HG02981 (cell line): ENCODE results near the gene SETBP1.

Source experiments
- ATAC-seq: cut with Tn5 transposase; IDR thresholded peaks from one replicate; pipeline ENCODE4 v1.9.1; 2021; ENCODE audit warnings: mild to moderate bottlenecking, moderate library complexity; ENCODE audit not compliant: unreplicated experiment

The SETBP1 gene

DNA sequence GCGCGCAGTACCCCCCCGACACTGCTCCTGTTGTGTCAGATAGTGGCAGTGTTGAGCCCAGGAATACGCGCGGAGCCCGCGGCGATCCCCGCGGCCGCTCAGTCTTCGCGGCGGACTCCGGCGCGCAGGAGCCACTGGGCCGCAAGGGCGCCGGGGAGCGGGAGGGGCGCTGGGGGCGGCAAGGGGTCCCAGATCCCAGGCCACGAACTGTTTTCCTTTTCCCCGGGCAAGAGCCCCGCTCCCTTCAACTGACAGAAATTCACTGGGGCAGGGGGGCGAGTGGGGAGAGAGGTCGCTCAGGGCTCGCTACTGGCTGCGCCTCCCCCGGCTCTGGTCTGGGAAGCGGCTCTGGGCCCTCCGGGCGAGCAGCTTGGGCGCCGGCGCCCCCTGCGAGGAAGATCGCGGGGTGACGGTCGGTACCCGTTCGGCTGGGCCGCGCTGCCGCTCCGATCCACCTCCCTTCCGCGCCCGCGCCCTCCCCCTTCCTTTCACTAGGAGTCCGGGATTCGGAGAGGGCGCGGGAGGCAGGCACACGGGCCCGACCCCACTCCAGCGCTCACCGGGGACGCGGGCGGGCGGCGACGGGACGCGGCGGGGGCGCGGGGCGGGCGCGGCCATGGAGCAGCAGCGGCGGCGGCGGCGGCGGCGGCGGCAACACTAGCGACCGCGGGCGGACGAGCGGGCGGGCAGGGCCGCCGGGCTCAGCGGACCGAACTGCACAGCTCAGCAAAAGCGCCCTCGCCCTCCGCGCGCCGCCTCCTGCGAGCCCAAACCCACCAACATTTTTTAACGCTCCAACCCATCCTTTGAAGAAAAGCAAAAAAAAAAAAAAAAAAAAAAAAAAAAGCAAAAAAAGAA, 1.4 kb upstream of the SETBP1 start:
- ATAC-seq: peak; percentile 94

DNA sequence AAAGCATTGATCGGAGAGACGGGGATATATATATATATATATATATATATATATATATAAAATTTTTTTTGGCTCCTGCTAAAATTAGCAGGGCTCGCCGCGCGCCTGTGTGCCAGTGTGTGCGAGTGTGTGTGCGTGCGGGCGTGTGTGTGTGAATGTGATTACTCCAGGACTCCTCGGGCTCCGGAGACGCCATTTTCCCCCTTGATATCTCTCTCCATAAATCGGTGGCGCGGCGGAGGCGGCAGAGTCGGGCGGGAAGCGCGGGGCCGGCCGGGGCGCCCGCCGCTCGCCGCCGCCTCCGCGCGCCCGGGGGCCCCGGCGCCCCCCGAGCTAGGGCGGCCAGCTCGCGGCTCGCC, 795 bp upstream of the SETBP1 start:
- no peak for ATAC-seq

DNA sequence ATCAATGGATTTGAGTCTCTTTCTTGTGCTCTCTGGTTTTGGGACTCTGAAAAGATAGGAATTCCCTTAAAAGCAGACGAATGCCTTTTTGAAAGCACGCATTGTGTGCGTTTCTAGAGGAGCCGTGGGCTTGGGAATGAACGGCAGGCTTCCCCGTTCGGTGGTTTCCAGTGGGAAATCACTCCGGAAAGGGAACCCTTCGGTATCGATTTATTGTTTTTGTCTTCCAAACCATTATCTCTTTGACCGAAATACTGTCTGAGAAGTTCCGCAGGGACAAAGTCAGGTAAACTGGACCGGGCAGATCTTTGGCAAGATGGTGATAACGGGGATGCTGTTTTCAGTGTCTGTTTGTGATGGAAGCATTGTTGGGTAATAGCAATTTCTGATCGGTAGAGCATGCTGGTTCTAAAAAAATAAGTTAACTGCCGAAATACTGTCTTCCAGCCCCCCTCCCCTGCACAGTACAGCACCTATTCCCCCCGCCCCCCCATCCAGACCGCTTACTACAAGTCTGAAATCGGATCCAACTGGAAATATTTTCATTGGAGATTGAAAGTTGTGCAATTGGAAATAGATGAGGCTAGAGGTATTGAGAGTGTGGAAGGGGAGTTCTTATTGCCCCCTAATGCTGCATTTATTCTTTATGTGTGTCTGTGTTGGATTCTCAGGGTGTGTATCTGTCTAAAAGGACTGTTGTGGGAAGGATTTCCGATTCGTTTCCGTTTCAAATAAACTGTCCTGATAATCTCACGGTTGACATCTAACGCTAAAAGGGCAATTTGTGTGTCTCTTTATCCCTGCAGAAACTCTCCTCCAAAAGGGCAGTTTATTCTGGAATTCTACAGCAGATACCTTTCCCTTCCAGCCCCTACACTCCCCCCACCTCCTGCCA, 635 bp downstream of the SETBP1 start:
- ATAC-seq: no peak

DNA sequence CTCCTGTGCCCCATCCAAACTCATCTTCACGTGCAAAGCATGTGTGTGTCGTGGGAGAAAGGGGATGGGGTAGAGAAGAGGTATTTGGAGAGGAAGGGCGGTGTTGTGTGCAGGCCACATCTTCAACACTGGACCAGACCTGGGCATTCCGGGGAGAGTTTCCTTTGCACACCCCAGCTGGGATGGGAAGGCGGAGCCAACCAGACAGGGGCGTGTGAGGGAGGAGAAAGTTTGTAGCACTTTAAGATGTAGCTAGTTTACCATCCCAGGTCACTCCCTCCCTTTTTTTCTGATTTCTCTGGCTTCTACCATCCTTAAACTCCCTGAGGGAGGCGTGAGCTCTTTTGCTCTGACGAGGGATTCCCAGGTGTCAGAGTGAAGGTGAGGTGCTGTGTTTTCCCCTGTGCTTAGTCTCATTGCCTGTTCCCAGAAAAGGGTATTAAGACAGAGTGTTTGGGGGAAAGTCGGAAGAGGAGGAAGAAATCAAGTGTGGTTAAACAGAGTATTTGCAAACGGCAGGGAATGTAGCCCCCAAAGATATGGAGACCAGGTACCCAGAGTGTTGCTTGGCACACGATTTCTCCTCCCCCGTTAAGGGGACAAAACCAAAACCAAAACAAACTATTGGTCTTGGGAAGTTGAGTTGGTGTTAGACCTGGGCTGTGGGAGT, 1.6 kb downstream of the SETBP1 start:
- ATAC-seq: no peak

DNA sequence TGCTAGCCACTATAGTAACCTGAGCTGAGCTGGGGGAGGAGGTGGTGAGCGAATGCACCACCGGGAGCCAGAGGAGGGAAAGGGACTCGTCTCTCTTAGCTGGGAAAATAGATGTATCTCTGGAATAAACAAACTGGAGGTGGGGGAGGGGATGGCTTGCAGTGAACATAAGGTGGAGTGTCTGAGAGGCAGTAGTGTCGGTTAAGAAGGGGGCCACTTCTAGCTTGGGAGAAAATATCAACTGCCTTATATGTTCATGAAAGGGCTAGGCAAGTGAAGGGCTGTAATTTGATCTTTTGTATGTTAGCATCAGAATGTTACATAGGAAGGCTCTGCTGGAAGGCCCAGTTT, 2.2 kb downstream of the SETBP1 start:
- no peak for ATAC-seq

DNA sequence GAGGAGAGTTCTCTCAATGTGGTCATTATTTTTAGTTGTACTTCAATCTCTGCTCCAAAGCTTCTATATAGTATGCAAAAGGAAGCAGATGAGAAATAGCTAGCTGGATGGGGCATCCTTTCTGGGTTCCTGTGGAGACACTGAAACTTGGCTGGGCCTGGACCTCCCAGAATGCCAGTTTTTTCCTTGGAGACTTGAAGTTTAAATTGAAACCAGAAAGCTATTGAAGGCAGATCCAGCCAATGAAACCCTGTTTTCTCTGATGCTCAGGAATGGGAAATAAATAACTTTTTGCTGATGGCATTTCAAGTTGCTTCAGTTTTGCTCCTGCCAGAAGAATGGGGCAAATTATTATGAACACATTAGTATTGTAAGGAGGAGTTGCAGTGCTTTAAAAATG, 2.9 kb downstream of the SETBP1 start:
- no peak for ATAC-seq

DNA sequence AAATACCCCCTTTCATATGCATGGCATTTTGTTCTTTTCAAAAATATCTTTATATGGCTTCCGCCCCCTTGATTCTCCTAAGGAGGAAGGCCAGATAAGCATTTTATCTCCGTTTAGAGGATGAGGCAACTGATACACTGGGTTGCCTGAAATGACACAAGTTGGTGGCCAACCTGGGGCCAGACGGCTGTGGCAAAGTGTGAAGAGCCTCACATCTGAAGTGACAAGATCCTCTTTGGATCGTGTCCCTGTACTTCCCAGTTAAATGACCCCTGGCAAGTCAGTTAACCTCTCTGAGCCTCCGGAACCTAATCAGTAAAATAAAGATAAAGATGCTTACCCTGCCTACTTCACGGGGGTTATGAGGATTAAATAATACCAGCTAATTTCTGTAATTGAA, 4.6 kb downstream of the SETBP1 start:
- ATAC-seq: no peak

DNA sequence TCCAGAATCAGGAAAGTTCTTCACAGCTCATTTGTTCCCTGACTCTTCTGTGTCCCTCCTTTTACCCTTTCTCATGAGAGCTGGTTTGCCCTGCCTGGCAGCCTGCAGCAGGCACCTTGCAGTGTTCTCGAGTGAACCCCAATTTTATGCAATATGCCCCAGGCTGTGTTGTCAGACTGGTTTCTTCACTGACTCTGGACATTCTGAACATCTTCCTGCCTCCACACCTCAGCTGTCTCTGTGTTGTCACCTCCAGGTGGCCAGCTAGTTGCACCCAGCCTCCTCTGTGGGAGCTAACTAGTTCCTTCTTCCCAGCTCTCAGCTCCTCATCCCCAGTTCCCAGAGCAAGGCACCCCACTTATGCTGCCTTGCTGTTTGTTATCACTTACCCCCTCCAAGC, 5.5 kb downstream of the SETBP1 start:
- ATAC-seq: no peak

DNA sequence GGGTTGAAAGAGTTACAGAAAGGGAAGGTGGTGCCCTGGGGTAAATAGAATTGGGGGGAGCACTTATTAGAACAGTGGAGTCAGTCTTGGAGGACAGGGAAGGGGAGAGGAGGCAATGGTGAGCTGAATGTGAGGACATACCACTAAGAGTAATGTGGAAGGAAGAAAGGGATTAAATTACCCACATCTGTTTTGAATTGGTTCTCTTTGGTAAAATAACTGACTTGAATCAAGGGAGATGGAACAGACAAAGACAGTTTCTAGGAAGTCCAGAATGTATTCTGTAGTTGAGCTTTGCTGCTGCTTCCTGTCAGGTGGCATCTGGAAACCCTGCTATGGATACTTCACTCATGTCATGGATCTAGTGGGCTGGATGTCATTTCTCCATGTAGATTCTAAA, 6.7 kb downstream of the SETBP1 start:
- ATAC-seq: no peak

DNA sequence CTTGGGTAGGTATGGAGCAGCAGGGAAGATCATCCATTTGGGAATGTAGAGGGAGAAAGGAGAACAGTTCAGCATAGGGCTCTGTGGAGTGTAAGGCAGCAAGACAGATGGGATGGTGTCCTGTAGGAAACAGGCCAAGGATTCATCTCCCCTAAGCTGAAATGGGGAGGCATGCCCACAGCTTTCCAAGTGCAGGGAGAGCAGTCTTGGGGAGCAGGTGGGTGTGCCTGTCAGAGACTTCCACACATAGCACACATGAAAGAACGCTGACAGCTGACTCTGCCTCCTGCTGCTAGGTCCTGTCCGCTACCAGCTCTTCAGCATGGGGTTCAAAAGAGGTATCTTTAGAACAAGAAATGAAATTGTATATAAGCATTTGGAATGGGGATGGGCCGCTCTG, 9.0 kb downstream of the SETBP1 start:
- ATAC-seq: no peak

DNA sequence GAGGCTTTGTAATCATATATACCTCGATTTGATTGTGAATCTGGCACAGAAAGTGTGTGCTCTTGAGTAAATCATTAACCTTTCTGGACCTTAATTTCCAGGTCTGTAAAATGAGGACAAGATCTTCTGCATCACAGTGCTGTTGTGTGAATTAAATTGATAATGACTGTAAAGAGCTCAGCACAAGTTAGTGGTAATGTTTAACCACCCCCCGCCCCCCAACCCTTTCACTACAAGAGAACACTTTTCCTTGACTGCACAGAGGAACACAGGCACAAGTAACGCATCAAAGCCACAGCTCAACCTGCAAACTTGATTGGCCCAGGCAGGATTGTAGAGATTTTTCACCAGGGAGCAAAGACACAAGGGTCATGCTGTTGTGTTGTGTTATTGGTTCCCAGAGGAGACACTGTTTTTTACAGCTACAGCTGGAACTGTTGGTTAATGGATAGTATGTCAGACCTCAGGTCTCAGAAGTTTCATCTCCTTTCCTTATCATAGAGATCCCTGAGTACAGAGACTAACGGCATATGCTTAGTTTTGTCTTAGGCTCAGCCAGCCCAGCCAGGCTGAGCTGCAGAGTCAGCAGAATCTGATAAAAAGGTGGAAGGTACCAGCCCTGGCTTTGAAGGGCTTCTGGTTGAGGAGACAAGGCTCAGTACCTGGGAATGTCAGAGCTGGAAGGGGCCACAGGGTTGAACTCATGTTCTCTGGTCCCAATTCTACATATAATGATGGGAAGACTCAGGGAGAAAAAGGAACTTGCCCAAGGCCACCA, 10.6 kb downstream of the SETBP1 start:
- ATAC-seq: no peak

DNA sequence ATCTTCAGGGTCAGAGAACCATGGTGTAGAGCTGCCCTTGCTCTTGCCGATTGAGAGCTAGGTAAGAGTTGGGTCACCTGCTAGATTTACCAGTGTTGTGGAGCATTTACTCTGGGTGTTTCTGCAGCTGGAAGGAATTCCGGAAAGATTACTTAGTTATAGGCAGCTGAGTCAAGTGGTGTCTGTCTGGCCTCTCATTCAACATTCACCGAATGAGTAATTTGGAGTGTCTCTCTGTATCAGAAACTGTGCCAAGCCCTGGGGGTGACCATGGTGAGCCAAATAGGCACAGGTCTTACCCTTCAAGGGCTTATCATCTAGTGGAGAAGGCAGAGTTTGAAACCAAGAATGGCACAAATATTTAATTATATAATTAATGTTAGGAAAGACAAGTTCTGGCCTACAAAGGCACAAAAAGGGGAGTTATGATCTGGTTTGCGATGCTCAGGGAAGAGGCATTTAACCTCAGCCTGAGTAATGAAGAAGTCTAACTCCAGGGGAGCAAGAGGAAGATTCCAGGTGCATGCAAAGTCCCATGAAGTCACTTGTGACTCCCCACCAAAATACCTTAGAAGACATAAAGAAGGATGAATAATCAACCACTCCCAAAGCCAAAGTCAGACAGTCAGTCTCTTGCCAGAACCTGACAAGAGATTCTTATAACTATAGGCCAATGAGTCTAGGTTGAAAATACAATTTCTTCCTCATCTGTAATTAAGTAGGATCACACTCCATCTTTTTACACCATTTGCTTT, 12.5 kb downstream of the SETBP1 start:
- no peak for ATAC-seq

DNA sequence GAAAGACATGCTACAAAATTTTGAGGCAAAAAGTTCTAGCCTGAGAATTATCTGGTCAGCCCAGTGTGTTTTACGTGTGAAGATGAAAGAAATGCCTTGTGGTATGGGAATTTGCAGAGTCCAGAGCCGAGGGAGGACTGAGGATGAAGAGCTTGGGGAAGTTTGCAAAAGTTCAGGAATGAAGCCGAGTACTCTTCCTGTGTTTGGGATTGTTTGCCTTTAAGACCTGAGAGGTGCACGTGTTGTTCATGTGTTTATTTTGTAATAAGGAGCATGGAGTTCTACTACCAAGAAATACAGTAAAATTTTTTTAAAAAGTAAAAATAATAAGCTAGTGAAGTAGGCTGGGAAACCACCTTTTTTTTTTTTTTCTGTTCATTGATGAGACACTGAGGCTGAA, 14.8 kb downstream of the SETBP1 start:
- no peak for ATAC-seq

DNA sequence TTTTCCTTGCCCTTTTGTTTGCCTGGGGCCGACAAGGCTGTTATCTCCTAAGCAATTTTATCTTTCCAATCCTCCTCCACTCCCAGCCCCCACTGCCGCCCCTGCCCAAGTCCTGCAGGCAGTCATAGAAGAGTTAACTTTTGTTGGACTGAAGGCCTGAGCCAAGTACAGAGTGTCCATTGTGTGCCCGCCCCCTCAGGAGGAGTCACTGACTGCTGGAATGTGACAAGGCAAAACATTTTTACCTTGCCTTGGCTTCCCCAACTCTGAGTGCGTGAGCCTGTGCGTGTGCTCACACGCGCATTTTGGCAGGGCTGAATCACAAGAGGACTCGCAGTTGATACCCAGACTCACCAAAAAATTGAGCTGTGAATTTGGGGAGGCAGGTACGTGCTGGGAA, 16.2 kb downstream of the SETBP1 start:
- no peak for ATAC-seq

DNA sequence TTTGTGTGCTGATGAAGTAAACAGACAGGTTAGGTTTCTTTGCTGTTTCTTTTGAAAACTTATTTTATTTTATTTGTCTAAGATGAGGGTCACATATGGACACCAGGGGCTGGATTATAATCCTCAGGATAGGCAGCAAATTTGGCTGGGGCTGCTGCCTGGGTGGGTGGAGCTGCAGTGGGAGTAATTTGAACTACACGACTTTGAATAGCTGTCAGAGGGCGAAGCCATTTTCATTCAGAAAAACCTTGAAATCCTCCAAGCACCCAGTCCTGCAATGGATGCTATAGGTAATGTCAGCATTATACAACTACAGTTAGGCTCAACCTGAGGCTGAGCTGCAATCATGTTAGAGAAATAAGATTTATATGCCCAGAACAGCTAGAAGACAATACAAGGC, 16.6 kb downstream of the SETBP1 start:
- ATAC-seq: no peak

DNA sequence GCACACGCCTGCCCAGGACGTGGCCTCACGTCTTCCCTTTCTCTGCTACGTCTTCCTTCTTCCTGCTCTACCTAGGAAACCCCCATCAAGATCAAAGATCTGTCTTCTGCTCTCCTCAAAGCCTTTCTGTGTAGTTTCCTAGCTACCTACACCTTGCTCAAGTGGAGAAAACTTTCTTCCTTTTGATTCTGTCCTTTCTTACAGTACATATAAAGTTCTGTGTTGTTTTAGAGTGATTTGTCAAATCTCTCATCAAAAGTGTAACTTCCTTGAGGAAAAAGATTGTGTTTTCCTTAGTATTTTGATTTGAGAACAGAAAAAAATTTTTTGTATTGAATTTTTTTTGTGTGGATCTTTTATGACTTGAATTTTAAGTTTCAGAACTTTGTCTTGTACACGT, 17.8 kb downstream of the SETBP1 start:
- no peak for ATAC-seq

DNA sequence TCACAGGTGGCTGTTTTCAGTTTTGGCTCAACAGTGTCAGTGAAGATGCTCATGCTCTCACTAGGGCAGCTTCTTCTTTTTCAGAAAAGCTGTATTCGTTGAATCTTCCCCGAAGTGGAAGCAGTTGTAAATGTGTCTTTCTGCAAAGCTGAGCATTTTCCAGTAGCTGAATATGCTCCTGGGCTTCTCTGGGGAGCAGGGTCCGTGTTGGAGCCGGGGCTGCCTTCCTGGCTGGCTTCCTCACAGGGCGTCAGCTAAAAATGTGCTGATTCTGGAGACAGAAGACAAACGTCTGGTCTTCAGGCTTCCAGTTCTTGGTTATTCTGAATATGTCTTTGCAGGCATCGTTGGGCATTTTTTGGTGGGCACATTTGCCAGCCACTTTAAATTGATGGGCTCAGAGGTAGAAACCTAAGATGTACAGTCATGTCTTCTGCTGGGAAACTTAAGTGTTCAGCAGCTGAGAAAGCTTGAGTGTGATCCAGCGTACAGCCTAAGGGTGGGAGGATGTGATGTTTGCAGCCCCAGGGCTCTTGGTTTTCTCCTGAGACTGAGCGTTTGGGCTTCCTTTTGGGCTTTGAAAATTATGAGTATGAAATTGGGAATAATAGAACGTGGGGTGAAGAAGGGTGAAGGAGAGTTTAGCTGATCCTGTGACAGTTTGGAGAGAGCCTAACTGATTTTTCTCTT, 19.0 kb downstream of the SETBP1 start:
- ATAC-seq: no peak

DNA sequence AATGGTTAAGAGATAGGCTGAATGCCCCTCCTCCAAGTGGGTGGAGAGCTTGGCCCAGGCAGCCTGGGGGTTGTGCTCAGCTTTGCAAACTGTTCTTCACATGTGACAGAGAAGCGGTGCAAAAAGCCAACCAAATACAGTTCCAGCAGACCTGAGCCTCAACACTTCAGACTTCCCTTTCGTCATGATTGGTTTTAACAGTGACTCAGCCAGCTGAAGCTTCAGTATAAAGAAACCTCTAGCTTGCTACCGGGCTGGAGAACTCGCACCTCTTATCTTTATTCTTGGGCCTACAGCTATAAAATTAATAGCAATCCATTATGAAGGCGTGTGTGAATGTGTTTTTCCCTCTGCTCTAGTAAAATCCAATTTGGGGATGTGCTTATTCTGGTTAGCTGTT, 20.0 kb downstream of the SETBP1 start:
- ATAC-seq: no peak

DNA sequence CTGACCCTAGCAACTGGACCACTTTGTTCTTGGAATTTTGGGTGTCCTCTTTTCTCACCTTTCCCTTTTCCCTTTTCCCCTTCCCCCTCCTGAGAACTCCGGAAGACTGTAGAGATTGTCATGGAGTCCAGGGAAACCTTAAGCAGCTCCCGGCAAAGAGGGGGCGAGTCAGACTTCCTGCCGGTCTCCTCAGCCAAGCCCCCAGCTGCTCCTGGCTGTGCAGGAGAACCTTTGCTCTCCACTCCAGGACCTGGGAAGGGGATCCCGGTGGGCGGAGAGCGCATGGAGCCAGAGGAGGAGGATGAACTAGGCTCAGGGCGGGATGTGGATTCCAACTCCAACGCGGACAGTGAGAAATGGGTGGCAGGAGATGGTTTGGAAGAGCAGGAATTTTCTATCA, 20.5 kb downstream of the SETBP1 start:
- ATAC-seq: no peak

DNA sequence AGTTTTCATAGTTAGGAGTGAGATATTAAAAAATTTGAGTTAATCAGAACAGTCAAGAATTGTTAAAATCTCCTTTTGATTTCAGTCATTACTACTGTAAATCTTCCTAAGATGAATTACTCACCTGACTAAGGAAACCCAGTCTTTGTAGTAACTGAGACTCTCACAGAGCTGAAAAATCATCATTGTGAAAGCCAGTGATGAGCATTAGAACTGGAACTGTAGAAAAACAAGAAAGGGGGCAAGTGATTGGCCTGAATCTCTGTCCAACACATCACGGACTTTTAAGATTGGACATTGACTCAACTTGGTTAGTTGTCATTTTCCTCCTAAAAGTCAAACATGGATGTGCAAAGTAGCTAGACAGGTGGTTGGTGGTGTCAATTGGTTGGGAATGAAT, 21.9 kb downstream of the SETBP1 start:
- no peak for ATAC-seq
